HG02885 (cell line): ENCODE measurements around the gene FSIP1.
"Not testable (repeated sequence)": the region's sequence is repeated elsewhere in the genome, so short reads cannot be mapped to it uniquely, and the experiment has no call there.

Source experiments
- ATAC-seq: cut with Tn5 transposase; IDR thresholded peaks from one replicate; pipeline ENCODE4 v1.9.1; 2021; ENCODE audit warnings: mild to moderate bottlenecking; ENCODE audit not compliant: unreplicated experiment, poor library complexity

Gene FSIP1

GRCh38 chr15:39782441-39783138 lies at the start of gene FSIP1:
Gene FSIP1, minus strand, starts transcription at chr15:39782841. Its CDS starts 6,317 bp downstream, at chr15:39776524.
- peak; percentile 96 for ATAC-seq

- no peak for ATAC-seq
Observed at GRCh38 chr15:39830166-39830565, 47.5 kb upstream of the FSIP1 start.

- ATAC-seq: no peak
Observed at GRCh38 chr15:39828374-39828931, 45.8 kb upstream of the FSIP1 start.

GRCh38 chr15:39826975-39827374 lies 44.3 kb upstream of the FSIP1 start:
- ATAC-seq: no peak

- no peak for ATAC-seq
Observed at GRCh38 chr15:39823634-39824033, 41.0 kb upstream of the FSIP1 start.

GRCh38 chr15:39820050-39820602 lies 37.5 kb upstream of the FSIP1 start:
- no peak for ATAC-seq

GRCh38 chr15:39819533-39819932 lies 36.9 kb upstream of the FSIP1 start:
- ATAC-seq: no peak

- ATAC-seq: no peak
Observed at GRCh38 chr15:39817892-39818291, 35.3 kb upstream of the FSIP1 start.

- ATAC-seq: no peak
Observed at GRCh38 chr15:39814489-39814888, 31.8 kb upstream of the FSIP1 start.

- ATAC-seq: not testable (repeated sequence)
Observed at GRCh38 chr15:39812651-39813050, 30.0 kb upstream of the FSIP1 start.

- ATAC-seq: no peak
Observed at GRCh38 chr15:39808909-39809308, 26.3 kb upstream of the FSIP1 start.

GRCh38 chr15:39807791-39808190 lies 25.1 kb upstream of the FSIP1 start:
- no peak for ATAC-seq

GRCh38 chr15:39804026-39804425 lies 21.4 kb upstream of the FSIP1 start:
- ATAC-seq: peak; percentile 56

- no peak for ATAC-seq
Observed at GRCh38 chr15:39803016-39803415, 20.4 kb upstream of the FSIP1 start.

GRCh38 chr15:39801641-39802309 lies 19.1 kb upstream of the FSIP1 start:
- ATAC-seq: peak; percentile 80

GRCh38 chr15:39799552-39800011 lies 16.9 kb upstream of the FSIP1 start:
- ATAC-seq: no peak

- no peak for ATAC-seq
Observed at GRCh38 chr15:39798382-39798781, 15.7 kb upstream of the FSIP1 start.

- no peak for ATAC-seq
Observed at GRCh38 chr15:39797407-39797806, 14.8 kb upstream of the FSIP1 start.

- no peak for ATAC-seq
Observed at GRCh38 chr15:39796601-39797000, 14.0 kb upstream of the FSIP1 start.

- ATAC-seq: no peak
Observed at GRCh38 chr15:39795486-39795885, 12.8 kb upstream of the FSIP1 start.

- no peak for ATAC-seq
Observed at GRCh38 chr15:39794954-39795353, 12.3 kb upstream of the FSIP1 start.
